Caco-2 (cell line): Measurements from ENCODE around the gene KLHL29. TPM values are rescaled to one million over a fixed set of nuclear protein-coding genes. Genes with fewer than 3 reads are reported as not detected.

Experiments
- BruUV-seq: library from RNA; stranded (reverse); fragments of 400-500 nt; replicated peaks from 2 replicates; lab custom pipeline; 2021; lab: Mats Ljungman, UMichigan
- CTCF ChIA-PET: fragments of 300-600 bp; sonication (Branson Sonifier 250); formaldehyde crosslinking; loops from one replicate; lab custom pipeline; 2022; ENCODE audit warnings: antibody characterized with exemption; lab: Charles Lee
- POLR2A ChIA-PET: fragments of 300-600 bp; sonication (Branson Sonifier 250); formaldehyde crosslinking; loops from one replicate; lab custom pipeline; 2022; ENCODE audit warnings: antibody characterized with exemption; lab: Charles Lee
- DNase-seq, 2 experiments: peaks; one replicate each; pipeline versions ENCODE4 v3.0.0 to v3.0.0-alpha.2; 2020 to 2022
- H3K27me3 ChIP-seq: replicated peaks from 2 replicates; pipeline ENCODE4 v1.6.0; 2011; ENCODE audit warnings: low read length; ENCODE audit not compliant: control insufficient read depth, insufficient read depth
- H3K36me3 ChIP-seq: 2 replicates; pipeline ENCODE4 v1.5.1; 2011; ENCODE audit warnings: low read length; ENCODE audit not compliant: control insufficient read depth, insufficient read depth
- H3K4me1 ChIP-seq: fragments of 250-450 bp; sonication (Bioruptor Pico); 2 replicates; pipeline ENCODE4 v1.5.1; 2020; ENCODE audit warnings: mild to moderate bottlenecking
- H3K4me3 ChIP-seq: 2 replicates; pipeline ENCODE4 v1.5.1; 2011; ENCODE audit warnings: low read depth, mild to moderate bottlenecking, control low read depth, low read length
- H3K9me3 ChIP-seq: fragments of 250-450 bp; sonication (Bioruptor Pico); 2 replicates; pipeline ENCODE4 v1.5.1; 2020; ENCODE audit warnings: mild to moderate bottlenecking, moderate library complexity
- H3K27ac Mint-ChIP-seq: one replicate; pipeline ENCODE4 v1.8.0; 2022; ENCODE audit warnings: mixed read lengths; ENCODE audit not compliant: unreplicated experiment
- H3K27me3 Mint-ChIP-seq: one replicate; pipeline ENCODE4 v1.8.0; 2022; ENCODE audit warnings: mixed read lengths; ENCODE audit not compliant: insufficient read depth, unreplicated experiment
- H3K36me3 Mint-ChIP-seq: one replicate; pipeline ENCODE4 v1.8.0; 2022; ENCODE audit warnings: mild to moderate bottlenecking, mixed read lengths; ENCODE audit not compliant: insufficient read depth, unreplicated experiment
- H3K4me1 Mint-ChIP-seq: one replicate; pipeline ENCODE4 v1.8.0; 2022; ENCODE audit warnings: low read depth, mixed read lengths; ENCODE audit not compliant: unreplicated experiment
- H3K4me3 Mint-ChIP-seq: one replicate; pipeline ENCODE4 v1.8.0; 2022; ENCODE audit warnings: mild to moderate bottlenecking, moderate library complexity, mixed read lengths; ENCODE audit not compliant: unreplicated experiment
- H3K9me3 Mint-ChIP-seq: one replicate; pipeline ENCODE4 v1.8.0; 2022; ENCODE audit warnings: mixed read lengths; ENCODE audit not compliant: unreplicated experiment
- CTCF ChIP-seq, 2 experiments: fragments of 200-600 bp in 1 of 2; IDR thresholded peaks; 1 replicate in 1 of 2; 2 replicates in 1 of 2; pipeline versions ENCODE4 v1.5.1 to v1.8.0; 2011 to 2022; ENCODE audit warnings: antibody characterized with exemption in 1 of 2, control low read depth in 1 of 2, inconsistent platforms in 1 of 2, low read depth in 1 of 2, low read length in 1 of 2, mild to moderate bottlenecking in 1 of 2, moderate library complexity in 1 of 2; ENCODE audit not compliant: insufficient read depth in 1 of 2, severe bottlenecking in 1 of 2, unreplicated experiment in 1 of 2
- intact Hi-C: fragments of 100-400 bp; cut with micrococcal nuclease; formaldehyde crosslinking; loops from one replicate; pipeline ENCODE4 v1.10.0; 2022; ENCODE audit not compliant: unreplicated experiment
- total RNA-seq: library from RNA; stranded (reverse); gene quantifications from 2 replicates; pipeline ENCODE4 v1.2.3, GENCODE V29; 2022

KLHL29 gene
- total RNA-seq, 1 experiment from 2014 or later: 0.61 TPM

- H3K9me3 Mint-ChIP-seq: no peaks in the 10 kb centered on the region
- Histone ChIP-seq H3K27me3 (no peaks in the 10 kb centered on the region), H3K4me3 (no peak overlapping the region), H3K36me3 (no peaks in the 10 kb centered on the region), H3K4me1 (no peaks in the 10 kb centered on the region), H3K9me3 (peaks cover 6% of the 10 kb centered on the region)
- H3K4me1 Mint-ChIP-seq: no peaks in the 10 kb centered on the region
- ChIA-PET POLR2A (no interaction called here), CTCF (no interaction called here)
- intact Hi-C loops: no loop called here
- H3K27me3 Mint-ChIP-seq: peaks cover 7% of the 10 kb centered on the region
- H3K27ac Mint-ChIP-seq: no peak overlapping the region
- no TSS peak for BruUV-seq
- DNase-seq: no peak
- H3K36me3 Mint-ChIP-seq: no peaks in the 10 kb centered on the region
- TF ChIP-seq CTCF (IDR thresholded peaks at IDR 0.05; ENCODE audit: insufficient read depth in 1 of 2, low read depth in 1 of 2, low read length in 1 of 2, severe bottlenecking in 1 of 2, unreplicated experiment in 1 of 2): no peak
- H3K4me3 Mint-ChIP-seq: no peak overlapping the region
Observed at GRCh38 chr2:23441414-23441813, 56.4 kb downstream of the KLHL29 start.

GRCh38 chr2:23445450-23445868, 60.5 kb downstream of the KLHL29 start:
- no TSS peak for BruUV-seq
- Mint-ChIP-seq H3K4me1 (no peaks in the 10 kb centered on the region), H3K27ac (no peak overlapping the region), H3K27me3 (peaks cover 10% of the 10 kb centered on the region), H3K9me3 (no peaks in the 10 kb centered on the region), H3K36me3 (no peaks in the 10 kb centered on the region), H3K4me3 (no peak overlapping the region)
- Histone ChIP-seq H3K9me3 (peaks cover 6% of the 10 kb centered on the region), H3K36me3 (no peaks in the 10 kb centered on the region), H3K4me1 (no peaks in the 10 kb centered on the region), H3K4me3 (no peak overlapping the region), H3K27me3 (no peaks in the 10 kb centered on the region)
- ChIA-PET POLR2A (no interaction called here), CTCF (no interaction called here)
- intact Hi-C loops: no loop called here
- no peak for TF ChIP-seq CTCF (IDR thresholded peaks at IDR 0.05; ENCODE audit: insufficient read depth in 1 of 2, low read depth in 1 of 2, low read length in 1 of 2, severe bottlenecking in 1 of 2, unreplicated experiment in 1 of 2)
- no peak for DNase-seq

GRCh38 chr2:23446916-23447315, 61.9 kb downstream of the KLHL29 start:
- H3K9me3 ChIP-seq: peaks cover 1% of the 10 kb centered on the region
- no TSS peak for BruUV-seq
- POLR2A ChIA-PET: no interaction called here
- peaks cover 5% of the 10 kb centered on the region for H3K36me3 Mint-ChIP-seq
- CTCF ChIA-PET: no interaction called here
- DNase-seq: no peak
- H3K27me3 Mint-ChIP-seq: peaks cover 14% of the 10 kb centered on the region
- no peaks in the 10 kb centered on the region for H3K36me3 ChIP-seq
- H3K9me3 Mint-ChIP-seq: no peaks in the 10 kb centered on the region
- intact Hi-C loops: no loop called here
- no peaks in the 10 kb centered on the region for H3K27me3 ChIP-seq
- H3K4me3 Mint-ChIP-seq: no peak overlapping the region
- no peak overlapping the region for H3K4me3 ChIP-seq
- H3K4me1 ChIP-seq: no peaks in the 10 kb centered on the region
- TF ChIP-seq CTCF (IDR thresholded peaks at IDR 0.05; ENCODE audit: insufficient read depth in 1 of 2, low read depth in 1 of 2, low read length in 1 of 2, severe bottlenecking in 1 of 2, unreplicated experiment in 1 of 2): no peak
- H3K27ac Mint-ChIP-seq: no peak overlapping the region
- no peaks in the 10 kb centered on the region for H3K4me1 Mint-ChIP-seq
